OCI-LY3 (cell line): Measurements from ENCODE around the gene TAGAP.

Source experiments
- H2AFZ ChIP-seq: fragments of 200-600, 300-600 bp; shearing (Covaris generic); 2 replicates; pipeline ENCODE4 v1.6.0; 2014; ENCODE audit warnings: antibody characterized with exemption, low read depth, low read length
- H3K27ac ChIP-seq: fragments of 200-600, 300-600 bp; sonication (generic); 2 replicates; pipeline ENCODE4 v1.5.1; 2014; ENCODE audit warnings: mild to moderate bottlenecking, low read length, moderate library complexity, mixed read lengths
- H3K27me3 ChIP-seq: fragments of 200-600, 300-600 bp; sonication (generic); 2 replicates; pipeline ENCODE4 v1.6.1; 2014; ENCODE audit warnings: low read depth, low read length, mixed read lengths
- H3K36me3 ChIP-seq: fragments of 200-600, 300-600 bp; sonication (generic); replicated peaks from 2 replicates; pipeline ENCODE3; 2014; ENCODE audit warnings: low read depth, low read length, mixed read lengths
- H3K4me1 ChIP-seq: fragments of 300-600, 200-600 bp; sonication (generic); 2 replicates; pipeline ENCODE4 v1.6.1; 2014; ENCODE audit warnings: low read length, mixed read lengths
- H3K4me2 ChIP-seq: fragments of 200-600, 300-600 bp; sonication (generic); 2 replicates; pipeline ENCODE4 v1.6.1; 2014; ENCODE audit warnings: low read length, mixed read lengths
- H3K4me3 ChIP-seq: fragments of 300-600, 200-600 bp; sonication (generic); 2 replicates; pipeline ENCODE4 v1.5.1; 2014; ENCODE audit warnings: antibody characterized with exemption, mild to moderate bottlenecking, low read length, moderate library complexity
- H3K79me2 ChIP-seq: fragments of 300-600, 200-600 bp; shearing (Covaris generic); 2 replicates; pipeline ENCODE4 v1.6.1; 2014; ENCODE audit warnings: mild to moderate bottlenecking, low read length, mixed read lengths
- H3K9ac ChIP-seq: fragments of 300-600, 200-600 bp; shearing (Covaris generic); 2 replicates; pipeline ENCODE4 v1.6.0; 2014; ENCODE audit warnings: mild to moderate bottlenecking, low read length, moderate library complexity
- H3K9me3 ChIP-seq: fragments of 200-600, 300-600 bp; shearing (Covaris generic); 2 replicates; pipeline ENCODE4 v1.6.1; 2014; ENCODE audit warnings: low read length, mixed read lengths; ENCODE audit not compliant: insufficient read depth
- H4K20me1 ChIP-seq: fragments of 200-600, 300-600 bp; sonication (generic); 2 replicates; pipeline ENCODE4 v1.6.1; 2016; ENCODE audit warnings: low read length, mixed read lengths; ENCODE audit not compliant: insufficient read depth
- CTCF ChIP-seq: fragments of 200-600, 300-600 bp; sonication (generic); IDR thresholded peaks from 2 replicates; pipeline ENCODE4 v1.5.1; 2014; ENCODE audit warnings: antibody characterized with exemption, low read length, low read depth
- EZH2phosphoT487 ChIP-seq: fragments of 200-600 bp; shearing (Covaris generic); IDR thresholded peaks from 2 replicates; pipeline ENCODE4 v1.6.1; 2018; ENCODE audit warnings: antibody characterized with exemption, mixed run types, low read depth

TAGAP gene

GRCh38 chr6:159064477-159064876 lies 19.7 kb upstream of the TAGAP start:
- Histone ChIP-seq H3K9me3 (no peaks in the 10 kb centered on the region), H3K79me2 (no peaks in the 10 kb centered on the region), H3K4me2 (no peak overlapping the region), H3K36me3 (no peaks in the 10 kb centered on the region), H3K27me3 (no peaks in the 10 kb centered on the region), H3K27ac (no peak overlapping the region), H3K9ac (no peak overlapping the region), H3K4me1 (peaks cover 64% of the 10 kb centered on the region), H3K4me3 (no peak overlapping the region), H4K20me1 (no peaks in the 10 kb centered on the region), H2AFZ (no peak overlapping the region)
- TF ChIP-seq CTCF (no peak), EZH2phosphoT487 (no peak)

- Histone ChIP-seq H3K4me2 (no peak overlapping the region), H2AFZ (no peak overlapping the region), H3K79me2 (no peaks in the 10 kb centered on the region), H3K4me1 (peaks cover 64% of the 10 kb centered on the region), H3K9ac (no peak overlapping the region), H3K4me3 (no peak overlapping the region), H3K27me3 (no peaks in the 10 kb centered on the region), H3K27ac (no peak overlapping the region), H4K20me1 (no peaks in the 10 kb centered on the region), H3K36me3 (no peaks in the 10 kb centered on the region), H3K9me3 (no peaks in the 10 kb centered on the region)
- TF ChIP-seq CTCF (no peak), EZH2phosphoT487 (no peak)
Observed at GRCh38 chr6:159063549-159063948, 18.8 kb upstream of the TAGAP start.

GRCh38 chr6:159062976-159063375 lies 18.2 kb upstream of the TAGAP start:
- no peak overlapping the region for H2AFZ ChIP-seq
- peaks cover 61% of the 10 kb centered on the region for H3K4me1 ChIP-seq
- H3K9me3 ChIP-seq = no peaks in the 10 kb centered on the region
- H3K27me3 ChIP-seq = no peaks in the 10 kb centered on the region
- no peak overlapping the region for H3K27ac ChIP-seq
- H3K9ac ChIP-seq = no peak overlapping the region
- peak overlapping the region; percentile 10; the same call in 1 of the 2 replicates for H3K4me2 ChIP-seq
- H3K36me3 ChIP-seq = no peaks in the 10 kb centered on the region
- TF ChIP-seq CTCF (no peak), EZH2phosphoT487 (no peak)
- H3K4me3 ChIP-seq = no peak overlapping the region
- H4K20me1 ChIP-seq = no peaks in the 10 kb centered on the region
- H3K79me2 ChIP-seq = no peaks in the 10 kb centered on the region

GRCh38 chr6:159062564-159062945 lies 17.8 kb upstream of the TAGAP start:
- H3K27ac ChIP-seq = no peak overlapping the region
- peak overlapping the region; percentile 10; the same call in 1 of the 2 replicates for H3K4me2 ChIP-seq
- H3K36me3 ChIP-seq = no peaks in the 10 kb centered on the region
- no peak overlapping the region for H3K4me3 ChIP-seq
- H3K4me1 ChIP-seq = peaks cover 61% of the 10 kb centered on the region
- H3K79me2 ChIP-seq = no peaks in the 10 kb centered on the region
- no peaks in the 10 kb centered on the region for H3K9me3 ChIP-seq
- no peak overlapping the region for H2AFZ ChIP-seq
- H3K9ac ChIP-seq = no peak overlapping the region
- TF ChIP-seq CTCF (no peak), EZH2phosphoT487 (no peak)
- no peaks in the 10 kb centered on the region for H3K27me3 ChIP-seq
- H4K20me1 ChIP-seq = no peaks in the 10 kb centered on the region
